Measurements from ENCODE around the gene SPAG17. TPM values are rescaled to one million over a fixed set of nuclear protein-coding genes. Genes with fewer than 3 reads are reported as not detected.

SPAG17 gene
- total and polyA plus RNA-seq, 2 experiments from 2014 or later: 1.0 to 1.1 TPM

- H3K4me3 Mint-ChIP-seq: peak overlapping the region; percentile 96
- Histone ChIP-seq H4K20me1 (replicated peaks; ENCODE audit: insufficient read depth) (peaks cover 21% of the 10 kb centered on the region), H3K36me3 (ENCODE audit: insufficient read depth) (peaks cover 3% of the 10 kb centered on the region; the same call in 1 of the 2 replicates), H3K27ac (ENCODE audit: low read depth) (no peak overlapping the region), H3K9me2 (ENCODE audit: insufficient read depth) (no peaks in the 10 kb centered on the region), H2AFZ (peak overlapping the region; percentile 76), H3K79me2 (replicated peaks; ENCODE audit: insufficient read depth) (peaks cover 91% of the 10 kb centered on the region), H3K4me1 (ENCODE audit: insufficient read depth) (peaks cover 28% of the 10 kb centered on the region), H3K4me2 (peak overlapping the region; percentile 88), H3K27me3 (ENCODE audit: insufficient read depth) (no peaks in the 10 kb centered on the region), H3F3A (replicated peaks; ENCODE audit: low read depth) (no peaks in the 10 kb centered on the region), H3K4me3 (peak overlapping the region; percentile 78)
- ATAC-seq (no peak), DNase-seq (ENCODE audit: low spot score) (no peak)
- H3K27ac Mint-ChIP-seq: peak overlapping the region; percentile 85
- H3K4me1 Mint-ChIP-seq: peaks cover 38% of the 10 kb centered on the region
- H3K36me3 Mint-ChIP-seq (ENCODE audit: low read depth): peaks cover 12% of the 10 kb centered on the region; the same call in 2 of the 3 replicates
- H3K27me3 Mint-ChIP-seq (ENCODE audit: insufficient read depth, low read depth, poor library complexity): peaks cover 10% of the 10 kb centered on the region
- no peaks in the 10 kb centered on the region for H3K9me3 Mint-ChIP-seq
- TF ChIP-seq JUNB (IDR thresholded peaks at IDR 0.05; ENCODE audit: unreplicated experiment) (no peak), NANOG (IDR thresholded peaks at IDR 0.05; ENCODE audit: borderline replicate concordance) (no peak), EZH2 (IDR thresholded peaks at IDR 0.05; ENCODE audit: low read depth, unreplicated experiment) (no peak), REST (IDR thresholded peaks at IDR 0.05; ENCODE audit: unreplicated experiment) (no peak), STAT1 (IDR thresholded peaks at IDR 0.05; ENCODE audit: unreplicated experiment) (no peak), CREB1 (CRISPR knock-in tag; IDR thresholded peaks at IDR 0.05; ENCODE audit: low read depth) (no peak), ZNF462 (CRISPR knock-in tag; IDR thresholded peaks at IDR 0.05) (no peak), ZNF114 (CRISPR knock-in tag; IDR thresholded peaks at IDR 0.05) (no peak), POLR2AphosphoS5 (IDR thresholded peaks at IDR 0.05; ENCODE audit: low read depth) (no peak)
Measured at GRCh38 chr1:117930173-117930447, 254.9 kb downstream of the SPAG17 start.
